Lower leg skin (tissue), 4 donors: ENCODE measurements around the gene OLIG3. TPM values are rescaled to one million over a fixed set of nuclear protein-coding genes. Genes with fewer than 3 reads are reported as not detected.

ENCODE experiments used
- DNase-seq, 2 donors: peaks; one replicate each; pipeline ENCODE4 v3.0.0-alpha.2; 2019; ENCODE audit warnings: low spot score in 2 of 2
- H3K4me3 ChIP-seq: fragments of 200-600 bp; sonication (generic); 2 replicates; pipeline ENCODE4 v1.5.1; 2017; ENCODE audit warnings: mild to moderate bottlenecking, low read depth; ENCODE audit not compliant: poor library complexity, severe bottlenecking
- CTCF ChIP-seq, 3 donors: fragments of 450-650 bp; IDR thresholded peaks; one replicate each; pipeline ENCODE4 v1.5.1; 2016; ENCODE audit warnings: antibody characterized with exemption in 3 of 3, mild to moderate bottlenecking in 3 of 3, moderate library complexity in 2 of 3
- POLR2A ChIP-seq, 2 donors: fragments of 450-650 bp; IDR thresholded peaks; one replicate each; pipeline ENCODE4 v1.6.1; 2016 to 2017; ENCODE audit warnings: antibody characterized with exemption in 2 of 2, mild to moderate bottlenecking in 1 of 2, moderate library complexity in 1 of 2
- WGBS, 2 donors: methylation state at CpG; one replicate each; pipeline ENCODE4 v1.1.5; 2018; 5-methylcytosine and 5-hydroxymethylcytosine counted together
- intact Hi-C: fragments of 100-400 bp; cut with DNase I; formaldehyde crosslinking; loops from one replicate; pipeline ENCODE4 v1.15.0; 2023; ENCODE audit warnings: low total_unique reads
- total RNA-seq, 4 donors: library from RNA; depleted of rRNA; stranded (reverse); fragments of >200 nt; gene quantifications; one replicate each; pipeline ENCODE4 v1.1.0, GENCODE V29; 2016

OLIG3 gene
- total RNA-seq, 4 donors from 2014 or later: 0.10 TPM; not detected in 3

GRCh38 chr6:137498481-137499190, 4.4 kb upstream of the OLIG3 start:
- DNase-seq: no peak
- 20 to 26% methylated on average over 11 of the region's 11 CpGs for WGBS, 2 donors
- no peak overlapping the region for H3K4me3 ChIP-seq
- no peak for TF ChIP-seq POLR2A (IDR thresholded peaks at IDR 0.05)
- TF ChIP-seq CTCF (IDR thresholded peaks at IDR 0.05): no peak
- intact Hi-C loops: no loop called here

- DNase-seq: no peak
- 4% methylated on average over 37 to 59 of the region's 60 CpGs for WGBS, 2 donors
- H3K4me3 ChIP-seq: no peak overlapping the region
- intact Hi-C loops: no loop called here
- no peak for TF ChIP-seq CTCF (IDR thresholded peaks at IDR 0.05)
- TF ChIP-seq POLR2A (IDR thresholded peaks at IDR 0.05): no peak
Observed at GRCh38 chr6:137497721-137498463, 3.7 kb upstream of the OLIG3 start.

- DNase-seq: no peak
- no peak overlapping the region for H3K4me3 ChIP-seq
- 9 to 13% methylated on average over 46 of the region's 47 CpGs for WGBS, 2 donors
- intact Hi-C loops: no loop called here
- TF ChIP-seq POLR2A (IDR thresholded peaks at IDR 0.05): no peak
- TF ChIP-seq CTCF (IDR thresholded peaks at IDR 0.05): no peak
Observed at GRCh38 chr6:137496909-137497720, 2.9 kb upstream of the OLIG3 start.

GRCh38 chr6:137496368-137496767, 2.2 kb upstream of the OLIG3 start:
- no peak for TF ChIP-seq POLR2A (IDR thresholded peaks at IDR 0.05)
- no peak for TF ChIP-seq CTCF (IDR thresholded peaks at IDR 0.05)
- intact Hi-C loops: no loop called here
- WGBS, 2 donors: 10 to 13% methylated on average over 17 of the region's 17 CpGs
- DNase-seq: no peak
- no peak overlapping the region for H3K4me3 ChIP-seq

- TF ChIP-seq CTCF (IDR thresholded peaks at IDR 0.05): no peak
- TF ChIP-seq POLR2A (IDR thresholded peaks at IDR 0.05): no peak
- 10% methylated on average over 23 to 29 of the region's 29 CpGs for WGBS, 2 donors
- H3K4me3 ChIP-seq: no peak overlapping the region
- intact Hi-C loops: no loop called here
- no peak for DNase-seq
Observed at GRCh38 chr6:137495703-137496336, 1.6 kb upstream of the OLIG3 start.
